ENCODE measurements around the gene ZNF3.

GRCh38 chr7:100122067-100122466 is 40.5 kb upstream of the ZNF3 start:
- TF ChIP-seq, protein P1, sequence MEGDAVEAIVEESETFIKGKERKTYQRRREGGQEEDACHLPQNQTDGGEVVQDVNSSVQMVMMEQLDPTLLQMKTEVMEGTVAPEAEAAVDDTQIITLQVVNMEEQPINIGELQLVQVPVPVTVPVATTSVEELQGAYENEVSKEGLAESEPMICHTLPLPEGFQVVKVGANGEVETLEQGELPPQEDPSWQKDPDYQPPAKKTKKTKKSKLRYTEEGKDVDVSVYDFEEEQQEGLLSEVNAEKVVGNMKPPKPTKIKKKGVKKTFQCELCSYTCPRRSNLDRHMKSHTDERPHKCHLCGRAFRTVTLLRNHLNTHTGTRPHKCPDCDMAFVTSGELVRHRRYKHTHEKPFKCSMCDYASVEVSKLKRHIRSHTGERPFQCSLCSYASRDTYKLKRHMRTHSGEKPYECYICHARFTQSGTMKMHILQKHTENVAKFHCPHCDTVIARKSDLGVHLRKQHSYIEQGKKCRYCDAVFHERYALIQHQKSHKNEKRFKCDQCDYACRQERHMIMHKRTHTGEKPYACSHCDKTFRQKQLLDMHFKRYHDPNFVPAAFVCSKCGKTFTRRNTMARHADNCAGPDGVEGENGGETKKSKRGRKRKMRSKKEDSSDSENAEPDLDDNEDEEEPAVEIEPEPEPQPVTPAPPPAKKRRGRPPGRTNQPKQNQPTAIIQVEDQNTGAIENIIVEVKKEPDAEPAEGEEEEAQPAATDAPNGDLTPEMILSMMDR (IDR thresholded peaks at IDR 0.05), result no peak
- no peak for TF ChIP-seq POLR2A (IDR thresholded peaks at IDR 0.05)
